NB4 (cell line): Measurements from ENCODE around the gene PLCB4.

Experiments
- DNase-seq: peaks from one replicate; pipeline ENCODE4 v3.0.0; 2010; ENCODE audit warnings: low read depth
- H3K4me3 ChIP-seq: one replicate; pipeline ENCODE4 v1.5.1; 2011; ENCODE audit warnings: mild to moderate bottlenecking, low read depth, low read length, moderate library complexity
- CTCF ChIP-seq: IDR thresholded peaks from one replicate; pipeline ENCODE4 v1.5.1; 2012; ENCODE audit warnings: low read depth, low read length
- MYC ChIP-seq: IDR thresholded peaks from 2 replicates; pipeline ENCODE4 v1.6.1; 2011; ENCODE audit warnings: low read depth, low read length
- POLR2A ChIP-seq: IDR thresholded peaks from 2 replicates; pipeline ENCODE4 v1.6.1; 2011; ENCODE audit warnings: mild to moderate bottlenecking; ENCODE audit not compliant: insufficient read length; ENCODE audit errors: extremely low read depth
- TF ChIP-seq, protein P1 (sequence below): IDR thresholded peaks from 2 replicates; pipeline ENCODE4 v1.6.1; 2011; ENCODE audit warnings: low read depth, low read length

Gene PLCB4

DNA sequence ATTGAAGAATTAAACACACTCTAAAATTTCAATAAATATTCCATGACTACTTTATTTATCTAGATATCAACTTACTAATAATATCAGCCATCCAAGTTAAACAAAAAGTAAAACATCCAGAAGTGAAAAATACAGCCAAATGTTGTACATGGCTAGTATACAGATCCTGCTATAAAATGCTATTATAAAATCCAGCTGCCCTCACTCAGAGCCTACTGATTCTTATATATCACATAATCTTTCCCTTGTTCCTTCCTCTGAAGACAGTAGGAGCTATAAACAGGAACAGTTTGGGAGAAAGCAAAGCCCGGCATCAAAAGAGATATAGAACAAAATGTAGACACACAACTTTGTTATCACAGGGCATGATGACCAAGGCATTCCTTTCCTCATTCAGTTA, 212.9 kb downstream of the PLCB4 start:
- no peak overlapping the region for H3K4me3 ChIP-seq
- no peak for DNase-seq
- TF ChIP-seq, protein P1, sequence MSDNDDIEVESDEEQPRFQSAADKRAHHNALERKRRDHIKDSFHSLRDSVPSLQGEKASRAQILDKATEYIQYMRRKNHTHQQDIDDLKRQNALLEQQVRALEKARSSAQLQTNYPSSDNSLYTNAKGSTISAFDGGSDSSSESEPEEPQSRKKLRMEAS = no peak

- no peak for DNase-seq
- no peak overlapping the region for H3K4me3 ChIP-seq
- TF ChIP-seq, protein P1 = no peak
- TF ChIP-seq CTCF (no peak), MYC (no peak), POLR2A (no peak)
Measured at GRCh38 chr20:9285617-9286016, 216.7 kb downstream of the PLCB4 start.

DNA sequence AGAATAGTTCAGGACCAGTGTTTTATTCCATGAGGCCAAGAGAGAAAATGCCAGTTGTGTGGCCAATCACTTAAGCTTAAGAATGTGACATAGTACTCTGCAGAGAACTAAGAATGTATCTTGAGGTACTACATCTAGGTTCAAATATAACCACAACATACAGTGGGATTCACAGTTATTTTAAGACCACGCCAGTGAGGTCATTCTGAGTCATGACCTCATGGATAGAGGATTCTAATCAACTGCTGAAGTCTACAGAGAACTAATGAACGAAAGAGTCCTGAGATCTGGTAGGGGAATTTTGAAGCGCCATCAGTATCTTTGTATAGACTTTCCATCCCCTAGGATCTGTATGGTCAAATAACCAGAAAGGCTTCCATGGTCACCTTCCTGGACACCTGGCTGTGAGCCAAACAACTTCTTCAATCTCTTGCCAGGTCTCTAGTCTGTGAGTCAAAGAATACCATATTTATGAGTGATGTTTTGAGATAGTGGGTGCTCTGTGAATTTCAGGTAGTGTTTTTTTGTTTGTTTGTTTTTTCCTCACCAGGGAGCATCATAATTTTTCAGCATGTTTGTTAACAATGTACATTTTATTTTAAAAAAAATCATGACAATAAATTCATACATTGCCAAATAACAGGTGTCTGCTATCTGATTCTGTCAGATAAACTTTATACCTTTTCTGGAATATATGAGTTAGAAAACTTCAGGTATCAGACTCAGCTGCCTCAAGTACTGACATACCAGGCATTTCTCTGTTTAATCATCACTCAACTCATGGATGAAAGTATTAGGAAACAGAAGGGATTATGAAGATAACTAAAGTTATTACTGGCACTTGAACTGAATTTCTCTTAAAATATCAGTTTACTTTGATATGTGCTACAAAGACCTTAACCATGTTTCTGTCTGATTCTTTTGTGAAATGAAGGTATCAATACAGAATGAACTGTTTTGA, 217.9 kb downstream of the PLCB4 start:
- no peak for TF ChIP-seq MYC
- no peak for TF ChIP-seq CTCF
- TF ChIP-seq, protein P1 = no peak
- no peak for TF ChIP-seq POLR2A
- no peak for DNase-seq
- no peak overlapping the region for H3K4me3 ChIP-seq

GRCh38 chr20:9287826-9288225, 218.9 kb downstream of the PLCB4 start:
- DNase-seq = no peak
- TF ChIP-seq POLR2A = no peak
- H3K4me3 ChIP-seq = no peak overlapping the region

GRCh38 chr20:9290331-9290730, 221.4 kb downstream of the PLCB4 start:
- TF ChIP-seq POLR2A = no peak
- TF ChIP-seq, protein P1 = no peak
- no peak for TF ChIP-seq MYC
- TF ChIP-seq CTCF = no peak
- H3K4me3 ChIP-seq = no peak overlapping the region
- DNase-seq = no peak

GRCh38 chr20:9293145-9293544, 224.3 kb downstream of the PLCB4 start:
- no peak for DNase-seq
- TF ChIP-seq CTCF = no peak
- TF ChIP-seq, protein P1 = no peak
- TF ChIP-seq POLR2A = no peak
- H3K4me3 ChIP-seq = no peak overlapping the region

DNA sequence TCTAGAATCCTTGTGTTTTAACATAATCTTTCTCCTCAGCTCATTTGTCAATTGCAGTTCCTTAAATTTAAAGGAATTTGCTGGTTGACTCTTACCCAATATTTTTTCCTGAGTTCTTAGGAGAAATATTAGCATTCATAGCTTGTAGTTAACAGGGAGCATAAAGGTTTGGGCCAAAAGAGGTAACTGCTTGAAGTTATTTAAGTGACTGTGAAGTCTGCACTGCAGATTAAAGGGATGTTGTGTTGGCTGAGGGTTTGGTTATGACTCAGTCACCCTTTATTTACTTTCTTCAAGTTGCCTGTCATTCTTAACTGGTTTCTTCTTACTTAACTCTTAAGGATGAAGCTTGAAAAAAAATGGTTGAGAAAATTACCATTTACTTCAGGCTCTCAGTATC, 225.2 kb downstream of the PLCB4 start:
- no peak for TF ChIP-seq POLR2A
- TF ChIP-seq MYC = no peak
- TF ChIP-seq CTCF = no peak
- TF ChIP-seq, protein P1 = no peak
- H3K4me3 ChIP-seq = no peak overlapping the region
- no peak for DNase-seq
